Esophagus (tissue), 2 donors: ENCODE results near the gene CDRT4. TPM values are rescaled to one million over a fixed set of nuclear protein-coding genes. Genes with fewer than 3 reads are reported as not detected.

Source experiments
- H3K27ac ChIP-seq, 2 donors: one replicate each; pipeline ENCODE4 v1.5.1; 2013; ENCODE audit warnings: low read depth in 2 of 2, mild to moderate bottlenecking in 2 of 2, inconsistent platforms in 1 of 2, low read length in 1 of 2, moderate library complexity in 1 of 2
- H3K27me3 ChIP-seq, 2 donors: one replicate each; pipeline ENCODE4 v1.6.1; 2013; ENCODE audit warnings: low read length in 2 of 2, control low read depth in 1 of 2, mild to moderate bottlenecking in 1 of 2; ENCODE audit not compliant: insufficient read depth in 2 of 2, control insufficient read depth in 1 of 2
- H3K36me3 ChIP-seq, 2 donors: one replicate each; pipeline ENCODE4 v1.6.1; 2013; ENCODE audit warnings: low read length in 1 of 2; ENCODE audit not compliant: control insufficient read depth in 2 of 2, insufficient read depth in 2 of 2
- H3K4me1 ChIP-seq, 2 donors: one replicate each; pipeline ENCODE4 v1.6.1; 2013; ENCODE audit warnings: low read length in 1 of 2; ENCODE audit not compliant: control insufficient read depth in 2 of 2, insufficient read depth in 2 of 2
- H3K4me3 ChIP-seq, 2 donors: one replicate each; pipeline ENCODE4 v1.5.1; 2013; ENCODE audit warnings: low read length in 2 of 2, mild to moderate bottlenecking in 2 of 2, low read depth in 1 of 2, moderate library complexity in 1 of 2
- H3K9me3 ChIP-seq, 2 donors: one replicate each; pipeline ENCODE4 v1.6.1; 2013; ENCODE audit warnings: mild to moderate bottlenecking in 2 of 2, low read depth in 1 of 2, low read length in 1 of 2, moderate library complexity in 1 of 2; ENCODE audit not compliant: control insufficient read depth in 2 of 2, insufficient read depth in 1 of 2
- WGBS, 2 donors: extraction: QIAGEN DNeasy Blood & Tissue Kit; methylation state at CpG; one replicate each; pipeline ENCODE4 v1.1.7; 2013; 5-methylcytosine and 5-hydroxymethylcytosine counted together
- polyA plus RNA-seq, 2 donors: library from polyadenylated mRNA; stranded (reverse); fragments of 200-250 nt; gene quantifications; one replicate each; pipeline ENCODE4 v1.2.3, GENCODE V29; 2013
- donor health status: healthy with polysubstance abuse.
- donor health status: Bipolar disorder and iron deficiency.

Gene CDRT4
- polyA plus RNA-seq, 2 donors: 2.8 to 11.3 TPM

GRCh38 chr17:15496735-15497670 is 29.6 kb upstream of the CDRT4 start:
- Histone ChIP-seq H3K4me1 (peaks cover 0 to 4% of the 10 kb centered on the region in 2 donors), H3K27me3 (no peaks in the 10 kb centered on the region), H3K9me3 (no peaks in the 10 kb centered on the region), H3K27ac (no peak overlapping the region), H3K4me3 (no peak overlapping the region), H3K36me3 (no peaks in the 10 kb centered on the region)
- 49 to 70% methylated on average over 7 of the region's 7 CpGs for whole genome bisulfite sequencing, 2 donors

GRCh38 chr17:15494821-15495220 is 27.4 kb upstream of the CDRT4 start:
- H3K27me3 ChIP-seq: no peaks in the 10 kb centered on the region
- no peaks in the 10 kb centered on the region for H3K36me3 ChIP-seq
- no peak overlapping the region for H3K27ac ChIP-seq
- no peak overlapping the region for H3K4me3 ChIP-seq
- no peaks in the 10 kb centered on the region for H3K4me1 ChIP-seq
- no peaks in the 10 kb centered on the region for H3K9me3 ChIP-seq

GRCh38 chr17:15493693-15494035 is 26.2 kb upstream of the CDRT4 start:
- 26 to 91% methylated on average over 1 of the region's 1 CpG for WGBS, 2 donors
- no peaks in the 10 kb centered on the region for H3K4me1 ChIP-seq
- no peaks in the 10 kb centered on the region for H3K9me3 ChIP-seq
- no peaks in the 10 kb centered on the region for H3K27me3 ChIP-seq
- no peak overlapping the region for H3K27ac ChIP-seq
- no peak overlapping the region for H3K4me3 ChIP-seq
- no peaks in the 10 kb centered on the region for H3K36me3 ChIP-seq

DNA sequence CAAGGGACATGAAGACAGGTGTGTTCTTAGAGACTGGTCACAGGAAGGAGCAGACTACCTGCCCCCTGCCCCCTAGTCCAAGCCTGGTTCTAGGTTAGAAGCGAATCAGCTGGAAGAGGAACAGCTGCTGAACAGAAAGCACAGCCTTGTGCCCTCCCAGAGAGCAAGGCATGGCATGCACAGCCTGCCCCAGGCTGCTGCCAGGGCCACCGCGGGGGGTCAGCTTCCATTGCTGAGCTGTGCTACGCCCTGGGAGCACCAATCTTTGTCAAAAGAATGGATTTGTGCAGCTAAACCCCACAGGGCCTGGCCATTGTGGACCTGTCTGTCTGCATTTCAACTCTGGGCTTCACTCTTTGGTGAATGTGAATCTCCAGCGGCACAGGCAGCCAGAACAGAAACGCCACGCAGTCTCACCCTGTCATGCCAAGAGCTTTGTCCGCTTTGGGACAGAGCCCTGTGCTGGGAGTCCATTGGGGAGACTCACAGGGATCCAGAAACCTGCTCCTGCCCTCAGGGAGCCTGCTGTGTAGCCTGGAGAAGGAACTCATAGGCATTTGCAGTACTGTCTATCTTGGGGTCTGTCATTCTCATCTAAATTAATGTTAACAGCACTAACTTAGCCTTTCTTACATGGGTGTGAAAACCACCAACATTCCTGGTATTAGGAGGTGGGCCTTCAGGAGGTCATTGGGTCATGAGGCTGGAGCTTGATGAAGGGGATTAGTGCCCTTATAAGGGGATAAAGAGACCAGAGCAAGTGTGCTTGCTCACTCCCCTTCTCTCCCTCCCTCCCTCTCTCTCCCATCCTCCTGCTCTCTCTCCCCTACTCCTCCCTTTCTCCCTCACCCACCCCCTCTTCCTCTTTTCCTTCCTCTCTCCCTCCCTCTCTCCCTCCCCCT is 25.6 kb upstream of the CDRT4 start:
- no peaks in the 10 kb centered on the region for H3K27me3 ChIP-seq
- H3K4me3 ChIP-seq: no peak overlapping the region
- no peaks in the 10 kb centered on the region for H3K36me3 ChIP-seq
- 89 to 92% methylated on average over 8 of the region's 8 CpGs for WGBS, 2 donors
- H3K9me3 ChIP-seq: no peaks in the 10 kb centered on the region
- no peak overlapping the region for H3K27ac ChIP-seq
- H3K4me1 ChIP-seq: no peaks in the 10 kb centered on the region

DNA sequence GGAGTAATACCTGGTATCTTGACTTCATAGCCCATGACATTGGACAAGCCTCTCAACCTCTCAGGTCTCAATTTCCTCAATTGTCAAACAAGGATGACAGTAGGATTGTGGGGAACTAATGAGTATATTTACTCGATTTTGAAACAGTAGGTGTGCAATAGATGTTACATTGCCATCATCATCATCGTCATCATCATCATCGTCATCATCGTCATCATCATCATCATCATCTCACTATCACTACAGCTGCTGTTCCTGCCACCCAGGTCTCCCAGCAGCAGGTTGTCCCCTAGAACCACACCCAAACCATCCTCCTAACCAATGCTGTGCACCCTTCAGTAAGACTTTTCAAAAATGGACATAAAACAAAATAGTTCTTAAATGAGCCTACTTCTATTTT is 24.8 kb upstream of the CDRT4 start:
- H3K4me3 ChIP-seq: no peak overlapping the region
- H3K4me1 ChIP-seq: no peaks in the 10 kb centered on the region
- no peak overlapping the region for H3K27ac ChIP-seq
- 97 to 98% methylated on average over 4 of the region's 4 CpGs for WGBS, 2 donors
- no peaks in the 10 kb centered on the region for H3K27me3 ChIP-seq
- no peaks in the 10 kb centered on the region for H3K9me3 ChIP-seq
- H3K36me3 ChIP-seq: no peaks in the 10 kb centered on the region

- Histone ChIP-seq H3K36me3 (no peaks in the 10 kb centered on the region), H3K4me1 (no peaks in the 10 kb centered on the region), H3K27ac (peak overlapping the region; percentile 29 to 37), H3K4me3 (no peak overlapping the region), H3K27me3 (no peaks in the 10 kb centered on the region), H3K9me3 (no peaks in the 10 kb centered on the region)
- 51 to 53% methylated on average over 11 of the region's 11 CpGs for WGBS, 2 donors
These were observed 23.3 kb upstream of the CDRT4 start for GRCh38 chr17:15490634-15491261.

GRCh38 chr17:15488557-15488956 is 21.1 kb upstream of the CDRT4 start:
- WGBS, 2 donors: 93 to 95% methylated on average over 2 of the region's 2 CpGs
- no peak overlapping the region for H3K27ac ChIP-seq

GRCh38 chr17:15485045-15485444 is 17.6 kb upstream of the CDRT4 start:
- H3K4me3 ChIP-seq: no peak overlapping the region
- H3K27ac ChIP-seq: no peak overlapping the region
- no peaks in the 10 kb centered on the region for H3K9me3 ChIP-seq
- H3K4me1 ChIP-seq: no peaks in the 10 kb centered on the region
- 69 to 75% methylated on average over 4 of the region's 4 CpGs for whole genome bisulfite sequencing, 2 donors
- no peaks in the 10 kb centered on the region for H3K36me3 ChIP-seq
- H3K27me3 ChIP-seq: no peaks in the 10 kb centered on the region

More at GRCh38 chr17:15488557-15488956, 21.1 kb upstream of the CDRT4 start:
- no peak overlapping the region for H3K4me3 ChIP-seq
- no peaks in the 10 kb centered on the region for H3K36me3 ChIP-seq
- H3K9me3 ChIP-seq: no peaks in the 10 kb centered on the region
- H3K4me1 ChIP-seq: no peaks in the 10 kb centered on the region
- no peaks in the 10 kb centered on the region for H3K27me3 ChIP-seq

- Histone ChIP-seq H3K4me3 (no peak overlapping the region), H3K27me3 (no peaks in the 10 kb centered on the region), H3K27ac (no peak overlapping the region), H3K36me3 (no peaks in the 10 kb centered on the region), H3K9me3 (no peaks in the 10 kb centered on the region), H3K4me1 (peaks cover 0 to 2% of the 10 kb centered on the region in 2 donors)
- 65 to 73% methylated on average over 4 of the region's 4 CpGs for WGBS, 2 donors
These were observed 16.0 kb upstream of the CDRT4 start for GRCh38 chr17:15483431-15483830.
